Stimulated activated CD8-positive, alpha-beta memory T cell treated with anti-CD3 and anti-CD28 coated beads, Interleukin-15, amount 100 ng/mL, for 48 hours (primary cell): ENCODE data around the gene RNASE7.

Experiments
- DNase-seq, 2 donors: peaks; one replicate each; pipeline ENCODE4 v3.0.0-alpha.2; 2020; ENCODE audit warnings: low read depth in 2 of 2

RNASE7 gene

GRCh38 chr14:21043387-21043973 lies 1.3 kb downstream of the RNASE7 start:
- DNase-seq = no peak

GRCh38 chr14:21043974-21044618 lies 1.9 kb downstream of the RNASE7 start:
- no peak for DNase-seq

- DNase-seq = no peak
These were observed 5.2 kb downstream of the RNASE7 start for GRCh38 chr14:21047378-21047781.

- no peak for DNase-seq
These were observed 6.5 kb downstream of the RNASE7 start for GRCh38 chr14:21048638-21049037.

- no peak for DNase-seq
These were observed 7.1 kb downstream of the RNASE7 start for GRCh38 chr14:21049271-21049673.

GRCh38 chr14:21050597-21050996 lies 8.4 kb downstream of the RNASE7 start:
- no peak for DNase-seq

GRCh38 chr14:21053184-21054122 lies 11.3 kb downstream of the RNASE7 start:
- no peak for DNase-seq

GRCh38 chr14:21054123-21054767 lies 12.1 kb downstream of the RNASE7 start:
- DNase-seq = no peak

- no peak for DNase-seq
These were observed 12.6 kb downstream of the RNASE7 start for GRCh38 chr14:21054768-21055145.

- no peak for DNase-seq
These were observed 13.4 kb downstream of the RNASE7 start for GRCh38 chr14:21055432-21056117.

GRCh38 chr14:21056520-21057163 lies 14.5 kb downstream of the RNASE7 start:
- no peak for DNase-seq

- no peak for DNase-seq
These were observed 15.9 kb downstream of the RNASE7 start, which contains the start of gene RNASE8 for GRCh38 chr14:21057803-21058675. Gene RNASE8, plus strand, starts transcription at chr14:21057822. Its CDS starts 71 bp downstream, at chr14:21057893.

GRCh38 chr14:21058903-21059302 lies 16.7 kb downstream of the RNASE7 start:
- no peak for DNase-seq

GRCh38 chr14:21059842-21060613 lies 17.9 kb downstream of the RNASE7 start:
- no peak for DNase-seq

- no peak for DNase-seq
These were observed 18.6 kb downstream of the RNASE7 start for GRCh38 chr14:21060614-21061346.

GRCh38 chr14:21061347-21061668 lies 19.1 kb downstream of the RNASE7 start:
- no peak for DNase-seq

- no peak for DNase-seq
These were observed 21.3 kb downstream of the RNASE7 start for GRCh38 chr14:21063479-21063878.

GRCh38 chr14:21066882-21067502 lies 24.8 kb downstream of the RNASE7 start:
- no peak for DNase-seq
